GM21526 (cell line): ENCODE measurements around the gene SLC6A11.

Experiments used
- ATAC-seq: cut with Tn5 transposase; IDR thresholded peaks from one replicate; pipeline ENCODE4 v1.9.1; 2021; ENCODE audit warnings: moderate library complexity; ENCODE audit not compliant: unreplicated experiment, low FRiP score

SLC6A11 gene

DNA sequence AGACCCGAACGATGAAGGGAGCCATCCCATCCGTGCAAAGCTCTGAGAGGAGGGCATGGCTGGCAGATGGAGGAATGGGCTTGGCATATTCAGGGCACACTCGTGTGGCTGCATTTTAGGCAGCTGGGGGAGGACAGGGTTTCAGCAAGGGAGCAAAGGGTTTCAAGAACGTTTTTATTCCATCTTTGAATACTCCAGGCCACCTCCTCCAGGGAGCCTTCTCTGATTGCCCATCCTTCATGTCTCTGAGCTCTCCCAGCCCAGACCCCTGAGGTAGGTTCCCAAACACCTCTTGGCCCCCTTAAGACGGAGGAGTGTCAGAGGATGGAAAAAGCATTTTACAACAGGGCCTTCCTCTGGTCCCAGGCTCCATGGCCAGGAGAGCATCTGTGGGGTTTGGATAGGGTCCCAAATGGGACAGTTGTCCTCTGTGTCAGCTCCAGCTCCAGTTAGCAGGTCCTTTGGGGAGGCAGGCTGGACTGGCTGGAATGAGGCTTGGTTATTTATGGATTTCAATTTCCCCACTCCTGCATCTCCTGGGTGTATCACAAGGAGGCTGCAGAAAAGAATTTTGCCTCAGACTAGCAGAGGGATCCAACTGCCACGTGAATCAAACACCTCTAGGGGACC lies 158.8 kb downstream of the SLC6A11 start:
- ATAC-seq, result no peak

DNA sequence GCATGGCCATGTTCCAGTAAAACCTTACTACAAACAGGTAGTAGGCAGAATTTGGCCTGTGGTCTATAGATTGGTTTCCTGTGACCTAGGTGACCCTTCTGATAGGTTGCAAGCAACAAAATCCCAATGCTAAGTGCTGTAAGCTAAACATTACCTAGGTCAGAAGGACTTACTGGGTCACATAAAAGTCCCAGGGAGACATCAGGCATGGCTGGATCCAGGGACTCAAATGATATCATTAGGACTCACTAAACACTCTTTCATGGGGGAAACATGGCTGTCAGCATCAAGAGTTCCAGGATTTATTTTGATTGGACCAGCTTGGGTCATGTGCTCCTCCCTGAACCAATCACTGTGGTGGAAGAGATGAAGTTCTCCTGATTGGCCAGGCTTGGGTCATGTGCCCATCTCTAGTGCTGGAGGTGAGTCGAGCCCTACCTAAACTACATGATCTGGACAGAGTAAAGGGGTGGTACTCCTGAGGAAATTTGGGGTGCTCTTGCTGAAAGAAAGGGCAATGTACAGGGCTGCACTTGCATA lies 159.7 kb downstream of the SLC6A11 start:
- ATAC-seq, result no peak

DNA sequence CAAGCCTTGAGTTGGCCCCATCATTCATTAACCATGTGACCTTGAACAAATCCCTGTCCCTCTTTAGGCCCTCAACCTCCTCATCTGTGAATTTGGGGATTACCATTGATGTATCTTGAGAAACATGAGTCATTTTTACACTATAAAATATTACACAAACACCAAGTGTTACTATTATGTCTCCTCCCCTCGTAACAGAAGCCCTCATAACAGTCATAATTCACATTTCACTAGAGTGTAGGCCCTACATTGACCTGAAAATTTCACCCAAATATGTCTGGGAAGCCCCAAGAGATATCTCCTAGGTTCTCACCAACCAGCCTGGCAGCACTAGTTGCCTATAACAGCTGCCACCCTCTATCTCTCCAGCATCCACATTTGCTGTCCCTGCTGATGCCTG lies 160.7 kb downstream of the SLC6A11 start:
- ATAC-seq, result no peak

DNA sequence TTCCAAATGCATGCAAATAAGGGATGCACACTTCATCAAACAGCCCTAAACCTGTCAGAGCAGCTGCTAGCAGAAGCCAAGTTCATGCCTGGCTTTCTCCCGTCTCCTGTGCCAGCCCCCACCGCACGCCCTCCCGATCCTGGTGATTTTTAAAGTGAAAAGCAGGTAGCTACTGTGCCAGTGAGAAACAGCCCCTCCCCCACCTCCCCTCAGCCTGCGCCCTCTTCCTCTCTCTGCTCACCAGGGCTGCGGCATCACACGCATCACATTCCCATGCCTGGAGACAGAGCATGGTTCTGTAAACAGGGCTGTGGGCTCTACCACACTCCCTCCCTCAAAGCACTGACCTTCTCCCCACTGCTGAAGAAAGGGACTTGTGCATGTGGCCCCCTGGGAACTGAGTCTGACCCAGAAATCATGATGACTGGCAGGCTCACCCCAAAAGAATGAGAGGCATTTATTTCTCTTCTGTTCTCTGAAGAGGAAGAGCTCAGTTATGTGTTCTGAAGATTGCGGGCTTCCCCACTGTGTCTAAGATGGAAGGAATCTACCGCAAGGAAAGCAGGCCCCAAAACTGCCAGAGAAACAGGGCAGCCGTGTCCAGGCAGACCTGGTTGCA lies 162.0 kb downstream of the SLC6A11 start:
- ATAC-seq, result no peak

DNA sequence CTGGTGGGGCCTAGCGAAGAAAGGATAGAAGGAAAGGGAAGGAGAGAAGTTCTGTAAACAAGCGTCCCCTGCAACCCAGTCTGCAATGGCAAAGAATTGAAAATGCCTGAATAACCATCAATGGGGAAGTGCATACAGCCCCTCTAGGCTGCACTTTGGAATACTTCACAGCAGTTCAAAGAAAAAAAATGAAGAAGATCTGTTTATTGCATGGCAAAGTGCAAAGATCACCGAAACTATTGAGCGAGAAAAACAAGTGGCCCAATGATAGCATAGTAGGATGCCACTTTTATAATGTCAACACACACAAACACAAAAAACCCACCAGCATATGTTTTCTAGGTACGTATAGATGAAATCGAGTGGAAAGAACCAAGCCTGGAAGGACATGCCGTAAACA lies 162.9 kb downstream of the SLC6A11 start:
- no peak for ATAC-seq

DNA sequence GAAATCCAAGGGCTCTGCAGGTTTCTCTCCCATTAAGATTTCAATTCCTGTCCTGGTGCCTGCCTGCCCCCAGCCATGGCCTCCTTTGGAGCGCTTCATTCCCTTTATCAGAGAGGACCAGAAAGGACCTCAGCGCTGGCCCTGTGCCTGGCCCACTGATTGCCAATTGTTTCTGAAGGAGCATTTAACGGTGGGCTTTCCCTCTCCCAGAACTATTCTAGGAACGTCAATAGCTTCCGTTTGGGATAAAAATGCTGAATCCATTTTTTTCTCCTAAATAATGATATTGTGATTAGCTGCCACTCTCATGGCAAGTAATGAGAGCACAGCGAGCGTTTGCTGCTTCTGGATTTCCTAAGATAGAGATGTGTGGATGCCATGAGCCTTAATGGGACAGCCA lies 164.3 kb downstream of the SLC6A11 start:
- no peak for ATAC-seq

DNA sequence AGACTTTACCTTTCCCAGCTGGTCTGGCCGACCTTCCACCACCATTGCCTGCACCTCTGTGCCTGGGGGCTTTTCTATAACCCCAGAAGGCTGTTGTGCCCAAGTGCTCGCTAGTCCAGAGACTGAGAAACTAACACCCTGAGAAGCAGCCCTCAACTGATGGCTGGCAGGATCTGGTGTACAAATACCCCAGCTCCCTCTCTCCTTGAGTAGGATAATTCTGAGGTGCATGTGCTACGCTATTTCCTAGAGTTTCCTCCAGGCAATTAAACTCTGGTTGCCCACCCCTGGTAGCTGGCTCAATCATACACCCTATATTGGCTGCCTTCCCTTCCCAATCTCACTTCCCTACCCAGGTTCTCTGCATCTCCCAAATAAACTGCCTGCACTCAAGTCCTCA lies 165.0 kb downstream of the SLC6A11 start:
- ATAC-seq, result no peak

DNA sequence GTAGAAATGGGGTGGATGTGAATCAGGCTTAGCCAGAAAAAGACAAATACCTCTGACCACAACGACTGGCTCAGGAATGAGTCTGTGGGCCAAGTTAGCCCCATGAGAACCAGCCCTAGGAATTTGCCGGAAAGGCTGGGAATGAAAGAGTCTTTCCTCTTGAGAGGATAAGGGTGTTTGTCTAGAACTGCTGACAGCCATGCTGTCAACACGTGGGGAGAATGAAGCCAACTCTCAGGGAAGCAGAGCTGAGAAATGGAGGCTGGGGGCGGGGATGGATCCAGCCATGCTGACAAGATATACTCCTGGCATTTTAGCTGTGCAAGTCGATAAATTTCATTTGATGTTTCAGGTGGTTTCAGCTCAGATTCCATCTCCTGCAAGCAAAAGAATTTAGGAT lies 165.9 kb downstream of the SLC6A11 start:
- ATAC-seq, result no peak

DNA sequence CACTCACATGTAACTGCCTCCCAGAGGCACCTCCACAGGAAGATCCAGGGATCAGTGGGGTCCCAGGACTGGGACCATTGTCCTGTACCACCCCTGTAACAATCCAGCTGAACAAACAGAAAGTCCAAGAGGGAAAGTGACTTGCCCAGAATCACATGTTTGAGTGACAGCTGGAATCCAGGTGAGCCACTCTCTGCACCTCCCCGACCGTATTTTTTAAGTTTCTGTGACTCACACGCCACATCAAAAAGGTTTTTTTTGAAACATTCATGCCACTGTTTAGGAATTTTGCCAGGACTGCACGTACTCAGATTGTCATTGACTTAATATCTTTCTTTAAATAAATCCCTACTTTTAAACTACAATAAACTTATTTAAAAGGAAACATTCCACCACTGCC lies 166.8 kb downstream of the SLC6A11 start:
- ATAC-seq, result no peak

DNA sequence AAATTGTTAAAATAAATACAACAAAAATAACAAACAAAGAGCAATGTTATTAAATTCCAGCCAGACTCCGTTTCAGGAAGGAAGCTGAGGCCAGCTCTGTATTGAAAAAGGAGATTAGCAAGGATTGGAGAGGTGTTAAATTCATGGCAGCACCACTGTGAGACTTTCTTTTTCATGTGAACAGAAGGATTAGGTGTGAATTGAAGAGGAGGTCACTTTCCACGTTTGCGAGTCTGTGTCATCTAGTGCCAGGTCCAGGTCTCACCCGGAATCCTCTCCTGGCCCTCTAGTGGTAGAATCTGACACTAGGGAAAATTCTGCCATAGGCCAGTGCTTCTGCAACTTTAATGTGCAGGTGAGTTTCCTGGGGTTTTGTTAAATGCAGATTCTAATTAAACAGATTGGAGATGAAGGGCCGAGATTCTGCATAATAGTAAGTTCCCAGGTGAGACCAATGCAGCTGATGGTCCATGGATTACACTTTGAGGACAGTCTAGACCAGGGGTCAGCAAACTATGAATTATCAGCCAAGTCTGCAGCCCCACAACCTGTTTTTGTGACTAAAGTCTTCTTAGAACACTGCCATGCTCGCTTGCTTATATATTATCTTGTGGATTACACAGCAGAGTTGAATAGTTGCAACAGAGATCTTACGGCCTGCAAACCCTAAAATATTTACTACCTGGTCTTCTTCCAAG lies 167.3 kb downstream of the SLC6A11 start:
- ATAC-seq, result no peak

DNA sequence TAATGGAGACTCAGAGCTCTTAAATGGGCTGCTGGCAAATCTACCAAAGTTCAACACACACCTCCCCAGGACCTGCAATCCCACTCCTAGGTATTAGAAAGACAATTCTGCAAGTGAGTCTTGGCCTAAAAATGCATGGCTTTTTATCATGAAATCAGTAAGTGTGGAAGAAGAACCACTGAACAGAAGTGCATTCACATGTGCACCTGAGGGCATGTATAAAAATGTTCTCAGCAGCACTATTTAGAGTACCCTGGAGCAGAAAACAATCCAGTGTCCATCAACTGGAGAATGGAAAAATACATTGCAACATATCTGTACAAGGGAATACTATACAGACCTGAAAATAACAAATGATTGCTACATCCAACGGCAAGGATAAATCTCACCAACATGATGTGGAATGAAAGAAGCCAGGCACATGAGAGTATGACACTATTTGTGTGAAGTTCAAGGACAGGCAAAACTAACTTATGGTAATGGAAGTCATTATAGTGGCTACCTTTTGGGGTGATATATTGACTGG lies 168.4 kb downstream of the SLC6A11 start:
- no peak for ATAC-seq

DNA sequence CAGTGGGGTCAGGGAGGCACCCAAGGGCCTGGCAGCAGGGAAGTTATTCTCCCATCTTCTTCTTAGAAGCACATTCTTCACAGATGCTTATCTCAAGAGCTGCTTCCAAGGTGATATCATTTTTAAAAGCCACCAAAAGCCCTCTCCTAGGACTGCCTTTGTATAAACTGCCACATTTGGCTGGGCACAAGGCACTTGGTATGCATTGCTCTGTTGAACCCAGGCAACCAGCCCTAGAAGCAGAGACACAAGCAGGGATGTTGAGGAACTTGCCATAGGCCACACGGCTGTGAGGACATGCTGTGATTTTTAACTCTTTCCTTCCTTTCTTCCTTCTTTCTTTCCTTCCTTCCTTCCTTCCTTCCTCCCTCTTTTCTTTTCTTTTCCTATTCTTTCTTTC lies 169.2 kb downstream of the SLC6A11 start:
- ATAC-seq, result no peak

DNA sequence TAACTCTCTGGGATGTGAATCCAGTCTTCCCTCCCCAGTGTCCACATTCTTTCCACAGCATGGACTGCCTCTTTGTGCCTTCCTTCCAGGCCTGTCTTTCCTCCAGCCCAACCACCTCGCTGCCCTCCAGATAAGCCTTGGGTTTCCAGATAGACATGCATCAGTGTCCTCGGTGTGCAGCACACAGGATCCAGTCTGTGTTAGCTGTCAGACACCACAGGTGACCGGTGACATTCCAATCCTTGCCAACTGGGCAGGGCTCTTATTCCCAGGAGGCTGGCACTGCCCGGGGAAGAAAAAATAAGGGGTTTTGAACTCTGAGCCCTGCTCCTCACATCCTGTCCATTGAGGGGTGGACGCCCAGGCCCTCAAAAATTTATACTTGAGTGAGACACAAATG lies 170.6 kb downstream of the SLC6A11 start:
- ATAC-seq, result no peak

DNA sequence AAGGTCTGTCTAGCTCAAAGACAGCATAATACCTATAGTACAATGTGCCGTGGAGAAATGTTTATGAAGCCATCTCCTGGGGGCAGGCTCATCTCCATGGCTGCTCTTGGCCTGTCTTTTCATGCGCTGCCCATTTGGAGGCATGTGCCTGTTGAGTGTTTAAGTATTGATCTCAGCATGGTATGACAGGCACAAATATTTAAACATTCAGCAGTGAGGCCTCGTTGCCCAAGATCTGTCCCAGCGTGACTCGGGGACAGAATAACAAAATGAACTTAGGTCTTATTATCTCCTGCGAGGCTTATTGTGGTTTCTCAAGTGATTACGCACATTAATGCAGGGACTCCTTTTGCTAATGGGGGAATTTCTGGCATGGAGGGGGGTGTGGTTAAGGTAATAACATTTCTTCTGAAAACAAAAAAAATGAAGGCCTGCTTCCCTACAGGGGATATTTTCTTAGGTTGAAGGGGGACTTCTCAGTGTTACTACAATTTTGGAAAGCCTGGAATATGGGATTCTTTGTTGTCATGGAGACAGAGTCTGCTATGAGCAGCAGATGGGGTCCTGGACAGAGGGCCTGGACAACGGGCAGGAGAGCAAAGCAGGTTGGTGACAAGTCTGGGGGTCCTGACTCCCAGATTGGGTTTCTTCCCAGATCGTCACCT lies 172.1 kb downstream of the SLC6A11 start:
- no peak for ATAC-seq

DNA sequence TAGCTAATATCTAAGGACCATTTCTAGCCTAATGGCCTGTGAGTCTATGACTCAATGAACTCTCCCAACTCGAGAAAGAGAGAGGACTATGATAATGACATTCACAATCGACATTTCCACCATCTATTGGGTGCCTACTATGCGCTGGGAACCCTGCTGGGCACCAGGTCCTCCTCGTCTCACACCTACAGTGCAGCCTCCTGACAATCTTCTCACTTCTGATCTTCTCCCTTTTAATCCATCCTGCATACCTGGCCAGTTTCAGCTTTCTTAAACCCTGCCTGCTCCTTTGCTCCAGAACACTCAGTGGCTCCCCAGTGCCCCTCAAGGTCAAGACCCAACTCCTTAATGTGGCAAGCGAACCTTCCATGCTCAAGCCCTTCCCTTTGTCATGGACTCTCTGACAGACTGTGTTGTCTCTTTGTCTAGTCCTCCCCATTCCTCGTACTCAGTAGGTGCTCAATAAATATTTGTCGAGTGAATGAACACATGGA lies 173.0 kb downstream of the SLC6A11 start:
- ATAC-seq, result no peak
